IMR-90 (cell line): ENCODE results near the gene MADCAM1.

Source experiments
- MAFK ChIP-seq: IDR thresholded peaks from 2 replicates; pipeline ENCODE4 v1.6.1; 2012; ENCODE audit warnings: low read depth, low read length, improper control_type of control experiment
- POLR2A ChIP-seq: IDR thresholded peaks from 2 replicates; pipeline ENCODE4 v1.6.1; 2012; ENCODE audit warnings: mild to moderate bottlenecking, low read depth, low read length
- SMC3 ChIP-seq: fragments of 150-350 bp; IDR thresholded peaks from 2 replicates; pipeline ENCODE4 v1.6.1; 2016; ENCODE audit warnings: low read depth, mild to moderate bottlenecking, antibody characterized with exemption, low read length, moderate library complexity
- TF ChIP-seq, protein P1 (sequence below): conservative IDR thresholded peaks from 2 replicates; pipeline ENCODE4 v1.5.1; 2012; ENCODE audit warnings: mild to moderate bottlenecking, low read depth, low read length, improper control_type of control experiment
- TF ChIP-seq, protein P2 (sequence below): fragments of 150-350 bp; IDR thresholded peaks from 2 replicates; pipeline ENCODE4 v1.6.1; 2017; ENCODE audit warnings: mild to moderate bottlenecking, antibody characterized with exemption, low read length, low read depth

DNA sequence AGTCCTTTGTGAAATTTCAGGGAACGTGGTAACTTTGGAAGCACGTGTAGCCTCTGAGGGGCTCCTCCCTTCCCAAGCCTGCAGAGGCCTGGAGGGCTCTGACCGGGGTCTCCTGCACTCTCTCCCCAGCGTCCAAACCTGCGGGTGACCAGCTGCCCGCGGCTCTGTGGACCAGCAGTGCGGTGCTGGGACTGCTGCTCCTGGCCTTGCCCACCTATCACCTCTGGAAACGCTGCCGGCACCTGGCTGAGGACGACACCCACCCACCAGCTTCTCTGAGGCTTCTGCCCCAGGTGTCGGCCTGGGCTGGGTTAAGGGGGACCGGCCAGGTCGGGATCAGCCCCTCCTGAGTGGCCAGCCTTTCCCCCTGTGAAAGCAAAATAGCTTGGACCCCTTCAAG is 8.3 kb downstream of the MADCAM1 start:
- TF ChIP-seq, protein P1, sequence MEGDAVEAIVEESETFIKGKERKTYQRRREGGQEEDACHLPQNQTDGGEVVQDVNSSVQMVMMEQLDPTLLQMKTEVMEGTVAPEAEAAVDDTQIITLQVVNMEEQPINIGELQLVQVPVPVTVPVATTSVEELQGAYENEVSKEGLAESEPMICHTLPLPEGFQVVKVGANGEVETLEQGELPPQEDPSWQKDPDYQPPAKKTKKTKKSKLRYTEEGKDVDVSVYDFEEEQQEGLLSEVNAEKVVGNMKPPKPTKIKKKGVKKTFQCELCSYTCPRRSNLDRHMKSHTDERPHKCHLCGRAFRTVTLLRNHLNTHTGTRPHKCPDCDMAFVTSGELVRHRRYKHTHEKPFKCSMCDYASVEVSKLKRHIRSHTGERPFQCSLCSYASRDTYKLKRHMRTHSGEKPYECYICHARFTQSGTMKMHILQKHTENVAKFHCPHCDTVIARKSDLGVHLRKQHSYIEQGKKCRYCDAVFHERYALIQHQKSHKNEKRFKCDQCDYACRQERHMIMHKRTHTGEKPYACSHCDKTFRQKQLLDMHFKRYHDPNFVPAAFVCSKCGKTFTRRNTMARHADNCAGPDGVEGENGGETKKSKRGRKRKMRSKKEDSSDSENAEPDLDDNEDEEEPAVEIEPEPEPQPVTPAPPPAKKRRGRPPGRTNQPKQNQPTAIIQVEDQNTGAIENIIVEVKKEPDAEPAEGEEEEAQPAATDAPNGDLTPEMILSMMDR: no peak
- TF ChIP-seq, protein P2, sequence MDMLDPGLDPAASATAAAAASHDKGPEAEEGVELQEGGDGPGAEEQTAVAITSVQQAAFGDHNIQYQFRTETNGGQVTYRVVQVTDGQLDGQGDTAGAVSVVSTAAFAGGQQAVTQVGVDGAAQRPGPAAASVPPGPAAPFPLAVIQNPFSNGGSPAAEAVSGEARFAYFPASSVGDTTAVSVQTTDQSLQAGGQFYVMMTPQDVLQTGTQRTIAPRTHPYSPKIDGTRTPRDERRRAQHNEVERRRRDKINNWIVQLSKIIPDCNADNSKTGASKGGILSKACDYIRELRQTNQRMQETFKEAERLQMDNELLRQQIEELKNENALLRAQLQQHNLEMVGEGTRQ: no peak
- TF ChIP-seq SMC3 (no peak), POLR2A (no peak), MAFK (no peak)
